GM21381 (cell line): Measurements from ENCODE around the gene RADX.

Experiments used
- ATAC-seq: cut with Tn5 transposase; IDR thresholded peaks from one replicate; pipeline ENCODE4 v1.9.1; 2021; ENCODE audit warnings: mild to moderate bottlenecking, moderate library complexity; ENCODE audit not compliant: unreplicated experiment

RADX gene

GRCh38 chrX:106680716-106681115 is 68.9 kb downstream of the RADX start:
- no peak for ATAC-seq

- ATAC-seq, result no peak
These were observed 72.4 kb downstream of the RADX start for GRCh38 chrX:106684207-106684606.

DNA sequence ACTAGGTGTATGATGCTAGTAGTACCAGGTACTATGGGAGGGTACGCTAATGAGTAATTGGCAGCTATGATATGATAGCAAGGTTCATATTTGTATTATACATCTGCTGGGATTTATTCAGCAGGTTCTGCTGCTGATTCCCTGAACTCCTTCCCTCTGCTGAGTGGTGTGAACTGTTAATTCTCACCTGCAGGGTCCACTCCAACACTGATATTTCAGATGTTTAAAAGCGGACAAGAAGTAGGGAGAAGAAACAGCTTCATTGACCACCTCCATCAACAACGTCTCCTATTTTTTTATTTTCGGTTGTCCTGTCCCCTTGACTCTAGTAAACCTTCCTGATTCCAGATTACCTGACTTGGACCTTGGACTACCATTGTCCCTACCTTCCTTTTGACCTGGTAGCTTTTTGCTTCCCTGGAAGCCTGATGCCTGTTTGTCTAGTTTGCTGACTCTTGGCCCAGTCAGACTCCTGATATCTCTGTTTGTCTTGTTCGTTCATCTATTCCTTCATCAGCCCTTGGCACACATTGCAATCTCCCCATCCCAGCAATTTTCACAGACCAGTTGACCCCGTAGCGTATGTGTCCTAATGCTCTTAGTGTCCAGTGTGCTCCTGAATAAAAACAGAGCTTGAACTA is 80.8 kb downstream of the RADX start:
- no peak for ATAC-seq

DNA sequence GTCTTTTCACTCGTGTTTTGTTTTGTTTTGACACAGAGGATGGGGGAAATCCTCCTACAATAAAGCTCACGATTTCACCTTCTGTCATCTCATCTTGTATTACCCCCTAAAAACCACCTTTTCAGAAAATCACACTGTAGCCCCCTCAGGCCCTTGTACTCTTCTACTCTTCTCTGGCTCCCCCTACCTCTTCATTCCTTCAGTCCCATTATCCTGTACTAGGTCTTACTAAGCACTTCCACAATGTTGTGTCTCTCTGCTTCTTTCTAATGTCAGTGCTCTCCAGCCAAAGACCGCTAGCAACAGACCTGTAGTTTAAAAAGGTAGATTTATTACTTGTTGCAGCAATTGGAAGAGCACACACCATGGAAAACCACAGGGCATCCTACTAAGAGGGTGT is 84.7 kb downstream of the RADX start:
- no peak for ATAC-seq

DNA sequence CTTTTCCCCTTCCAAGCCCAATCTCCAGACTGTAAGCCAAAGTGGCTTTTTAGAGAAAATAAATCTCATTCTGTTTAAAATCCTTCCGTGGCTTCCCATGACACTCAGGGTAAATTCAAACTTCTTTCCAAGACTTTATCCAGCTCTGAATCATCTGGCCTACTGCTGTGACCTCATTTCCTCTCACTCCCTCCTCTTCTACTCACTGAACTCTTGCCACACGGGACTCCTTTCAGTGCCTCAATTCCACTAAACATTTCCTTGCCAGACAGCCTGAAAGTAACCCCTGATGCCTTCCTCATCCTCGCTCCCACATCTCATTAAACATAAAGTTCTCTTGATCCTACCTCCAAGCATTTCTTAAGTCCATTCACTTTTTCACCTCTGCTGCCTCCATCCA is 86.9 kb downstream of the RADX start:
- ATAC-seq, result no peak

DNA sequence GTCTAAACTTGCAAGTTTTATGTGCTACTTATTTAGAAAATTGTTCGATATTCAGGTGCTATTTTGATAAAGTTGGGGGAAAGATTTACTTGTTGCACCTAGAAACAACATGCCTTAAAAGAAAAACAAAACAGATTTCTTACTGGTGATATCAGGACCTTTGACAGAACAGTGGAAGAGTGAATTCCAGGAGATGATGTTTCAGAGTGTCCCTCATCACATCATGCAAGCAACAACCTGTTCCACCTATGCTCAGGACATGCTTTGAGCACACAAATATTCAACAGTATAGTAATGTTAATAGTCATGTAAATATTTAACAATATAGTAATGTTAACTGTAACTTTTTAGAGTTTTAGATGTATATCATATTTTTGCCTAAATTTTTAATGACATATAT is 90.9 kb downstream of the RADX start:
- no peak for ATAC-seq

DNA sequence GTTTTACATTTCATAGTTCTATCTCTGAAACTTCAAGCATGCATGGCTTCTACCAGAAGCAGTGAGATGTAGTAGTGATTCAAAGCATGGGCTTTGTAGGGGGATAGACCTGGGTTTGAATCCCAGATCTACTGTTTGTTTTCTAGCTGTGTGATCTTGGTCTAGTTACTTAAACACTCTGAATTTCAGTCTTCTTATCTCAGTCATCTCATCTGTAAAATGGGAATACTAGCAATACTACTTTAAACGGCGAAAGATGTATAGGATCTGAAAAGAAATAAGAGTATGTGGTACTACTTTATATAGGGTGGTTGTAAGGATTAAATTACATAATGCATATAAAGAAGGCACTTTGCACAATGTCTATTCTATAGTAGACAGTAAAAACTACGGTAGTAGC is 94.7 kb downstream of the RADX start:
- no peak for ATAC-seq

GRCh38 chrX:106707771-106708454 is 96.1 kb downstream of the RADX start:
- no peak for ATAC-seq

- no peak for ATAC-seq
These were observed 99.0 kb downstream of the RADX start for GRCh38 chrX:106710771-106711170.

DNA sequence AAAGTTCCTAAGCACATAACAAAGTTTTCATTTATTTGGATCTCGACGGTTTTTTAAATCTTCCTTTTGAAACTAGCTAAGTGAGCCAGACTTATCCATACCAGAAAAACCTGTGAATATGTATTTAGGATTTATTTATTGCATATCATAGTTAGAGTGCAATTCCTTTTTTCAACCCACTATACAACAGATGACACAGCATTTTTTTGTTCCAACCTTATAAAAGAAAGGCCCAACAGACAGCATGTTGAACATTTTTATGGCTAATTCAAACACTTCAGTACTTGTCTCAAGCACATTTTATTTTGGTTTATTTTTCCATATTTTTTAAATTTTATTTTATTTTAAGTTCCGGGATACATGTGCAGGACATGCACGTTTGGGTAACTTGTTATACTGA is 99.6 kb downstream of the RADX start:
- ATAC-seq, result no peak

- ATAC-seq, result no peak
These were observed 104.2 kb downstream of the RADX start for GRCh38 chrX:106716004-106716403.

DNA sequence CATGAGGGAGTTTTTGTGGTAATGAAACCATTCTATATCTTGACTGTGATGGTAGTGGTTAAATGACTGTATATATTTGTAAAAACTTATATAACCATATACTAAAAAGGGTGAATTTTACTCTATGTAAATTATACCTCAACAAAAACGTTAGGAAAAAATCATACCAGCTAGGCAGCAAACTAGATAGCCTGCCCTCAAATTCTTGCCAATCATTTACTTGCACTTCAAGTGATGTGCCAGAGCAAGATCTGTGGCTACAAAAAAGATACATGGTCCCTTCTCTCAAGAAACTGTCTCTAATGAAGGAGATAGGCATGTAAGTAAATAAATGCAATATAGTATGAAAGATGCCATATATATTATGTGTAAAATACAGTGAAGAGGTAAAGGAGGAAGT is 104.7 kb downstream of the RADX start:
- no peak for ATAC-seq

- ATAC-seq, result no peak
These were observed 106.9 kb downstream of the RADX start for GRCh38 chrX:106718709-106719108.

GRCh38 chrX:106725931-106726330 is 114.2 kb downstream of the RADX start:
- ATAC-seq, result no peak

- no peak for ATAC-seq
These were observed 115.0 kb downstream of the RADX start, which contains the start of gene RNF128 for GRCh38 chrX:106726485-106727437. RNF128 (plus strand) TSS chrX:106726701; CDS start chrX:106726914, 213 bp downstream.

GRCh38 chrX:106728337-106728736 is 116.6 kb downstream of the RADX start:
- ATAC-seq, result no peak
